ENCODE measurements around the gene IRF9.
A peak's percentile ranks its signal among the peaks of the same experiment; 100 is the strongest.

IRF9 gene

DNA sequence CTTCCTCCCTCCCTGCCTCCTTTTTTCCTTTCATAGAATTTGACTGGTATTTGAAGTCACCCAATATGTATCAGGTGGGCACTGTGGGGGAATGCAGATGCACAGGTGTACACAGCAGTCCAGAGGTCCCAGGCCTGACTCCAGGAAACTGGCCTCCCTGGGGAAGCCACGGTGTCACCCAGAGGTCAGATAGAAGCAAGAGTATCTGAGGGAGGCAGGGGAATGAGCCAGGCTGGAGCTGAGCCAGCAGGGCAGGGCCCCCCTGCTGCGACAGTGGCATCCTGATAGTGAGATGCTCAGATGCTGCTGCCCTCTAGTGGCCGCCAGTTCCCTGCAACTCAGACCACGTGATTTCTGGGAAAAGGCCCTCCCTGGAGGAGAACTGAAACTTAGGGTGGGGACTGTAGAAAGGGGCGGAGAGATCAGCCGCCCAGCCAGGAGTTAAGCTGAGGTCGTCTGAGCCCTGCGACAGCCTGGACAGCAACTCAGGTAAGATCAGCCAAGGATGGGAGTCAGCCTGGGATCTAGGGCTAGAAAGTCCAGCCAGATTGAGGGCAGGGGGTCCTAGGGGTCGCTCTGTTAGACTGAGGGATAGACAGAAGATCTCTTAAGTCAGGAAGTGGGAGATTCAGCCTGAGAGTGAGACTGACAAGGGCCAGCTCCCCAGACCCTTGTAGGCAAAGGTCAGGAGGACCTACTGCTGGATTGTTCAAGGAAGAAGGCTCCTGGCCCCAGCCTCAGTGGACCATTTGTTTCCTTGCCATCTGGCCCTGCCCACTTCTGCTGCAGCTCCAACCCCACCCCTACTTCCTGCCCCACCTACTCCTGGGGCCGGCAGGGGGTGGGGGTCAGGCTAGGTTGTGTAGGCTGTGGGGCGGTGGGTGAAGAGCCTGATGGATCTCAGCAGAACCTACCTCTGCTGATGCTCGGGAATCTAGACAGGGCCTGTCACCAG lies at the start of gene IRF9:
Gene IRF9, plus strand, starts transcription at position 416 of the 955 bp plus-strand sequence. CDS start 880 bp downstream, outside the sequence.
- DNase-seq (ENCODE audit: low spot score), result peak; percentile 96

DNA sequence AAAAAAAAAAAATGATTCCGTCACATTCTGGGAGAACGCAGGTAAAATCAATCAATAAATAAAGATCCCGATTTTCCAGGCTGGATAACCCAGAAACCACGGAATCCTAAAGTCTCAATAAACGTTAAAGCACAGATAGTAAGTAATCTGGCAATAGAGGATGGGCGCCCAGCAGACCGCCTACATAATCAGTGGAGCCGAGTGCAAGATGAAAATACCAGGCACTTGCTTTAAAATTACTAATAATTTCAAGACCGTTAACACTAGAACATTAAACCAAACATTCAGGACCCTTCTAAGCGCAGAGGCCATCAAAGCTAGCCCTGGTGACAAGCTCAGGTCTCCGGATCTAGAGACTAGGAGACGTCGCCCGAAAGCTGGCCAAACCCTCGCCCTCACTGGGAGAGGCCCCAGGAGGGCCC lies 47.7 kb upstream of the IRF9 start:
- DNase-seq (ENCODE audit: low spot score), result no peak

GRCh38 chr14:24113801-24114531 lies 47.1 kb upstream of the IRF9 start:
- peak; percentile 83 for DNase-seq (ENCODE audit: low spot score)

- peak; percentile 99 for DNase-seq (ENCODE audit: low spot score)
Observed at GRCh38 chr14:24114532-24115421, 46.3 kb upstream of the IRF9 start, which contains the start of the genes DCAF11 and NRL. DCAF11 (plus strand) TSS chr14:24114777; CDS start chr14:24115595, 818 bp downstream. NRL (minus strand) TSS chr14:24114949; CDS start chr14:24082848, 32,101 bp downstream.

GRCh38 chr14:24115422-24116127 lies 45.5 kb upstream of the IRF9 start:
- DNase-seq (ENCODE audit: low spot score), result no peak

DNA sequence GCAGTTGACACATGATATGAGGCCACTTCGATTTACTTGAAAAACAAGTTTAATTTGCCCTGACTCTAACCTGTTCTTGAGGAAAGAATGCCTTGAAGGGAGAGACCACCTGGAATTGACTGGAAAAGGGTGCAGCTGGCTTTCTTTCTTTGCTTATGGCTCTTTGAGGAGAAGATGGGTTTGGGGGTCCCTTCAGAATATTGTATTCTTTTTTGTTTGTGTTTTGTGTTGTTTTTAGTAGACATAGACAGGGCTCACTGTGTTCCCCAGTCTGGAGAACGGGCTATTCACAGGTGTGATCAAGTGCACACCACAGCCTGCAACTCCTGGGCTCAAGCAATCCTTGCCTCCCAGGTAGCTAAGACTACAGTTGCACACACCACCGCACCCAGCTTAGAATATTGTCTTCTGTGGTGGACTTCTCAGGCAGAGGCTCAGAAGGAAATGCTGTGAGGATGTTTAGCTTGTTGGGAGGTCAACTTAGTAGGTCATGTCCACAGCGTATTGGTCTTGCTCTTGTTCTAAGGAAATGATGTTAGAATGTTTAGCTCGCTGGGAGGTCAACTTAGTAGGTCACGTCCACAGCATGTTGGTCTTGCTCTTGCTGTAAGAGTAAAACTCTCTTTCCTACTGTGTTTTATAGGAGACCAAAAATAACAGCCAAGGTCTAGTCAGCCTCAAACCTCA lies 44.8 kb upstream of the IRF9 start:
- DNase-seq (ENCODE audit: low spot score), result no peak

GRCh38 chr14:24117179-24117578 lies 43.9 kb upstream of the IRF9 start:
- no peak for DNase-seq (ENCODE audit: low spot score)

- DNase-seq (ENCODE audit: low spot score), result no peak
Observed at GRCh38 chr14:24119691-24120090, 41.4 kb upstream of the IRF9 start.

DNA sequence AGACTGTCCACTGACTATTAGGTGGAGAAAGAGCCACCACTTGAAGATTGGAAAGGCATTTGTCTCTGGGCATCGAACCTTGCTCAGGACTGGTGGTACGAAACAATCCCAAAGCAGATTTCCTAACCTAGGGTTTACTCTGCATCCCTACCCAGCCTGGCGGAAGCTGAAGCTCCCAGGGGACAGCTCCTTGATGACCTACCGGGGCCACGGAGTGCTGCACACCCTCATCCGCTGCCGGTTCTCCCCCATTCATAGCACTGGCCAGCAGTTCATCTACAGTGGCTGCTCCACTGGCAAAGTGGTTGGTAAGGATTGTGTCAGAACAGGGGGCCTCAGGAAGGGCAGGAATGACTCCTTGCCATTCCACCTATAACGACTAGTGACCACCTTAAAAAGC lies 39.9 kb upstream of the IRF9 start:
- DNase-seq (ENCODE audit: low spot score), result no peak

DNA sequence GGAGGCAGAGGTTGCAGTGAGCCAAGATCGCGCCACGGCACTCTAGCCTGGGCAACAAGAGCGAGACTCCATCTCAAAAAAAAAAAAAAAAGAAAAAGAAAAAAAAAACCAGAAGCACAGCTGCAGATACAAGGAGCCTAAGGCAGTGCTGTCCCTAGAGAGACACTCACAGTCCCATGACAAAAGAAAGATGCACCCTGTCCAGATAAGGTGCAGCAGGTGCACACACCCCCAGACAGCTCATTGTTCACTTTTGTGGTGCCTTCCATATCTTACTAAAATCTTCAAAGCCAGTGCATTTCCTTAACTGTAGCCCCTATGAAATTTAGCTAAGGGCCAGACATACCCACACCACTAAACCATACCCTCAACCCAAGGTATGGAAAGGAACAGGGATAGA lies 38.6 kb upstream of the IRF9 start:
- DNase-seq (ENCODE audit: low spot score), result no peak

- DNase-seq (ENCODE audit: low spot score), result no peak
Observed at GRCh38 chr14:24122898-24123297, 38.2 kb upstream of the IRF9 start.

DNA sequence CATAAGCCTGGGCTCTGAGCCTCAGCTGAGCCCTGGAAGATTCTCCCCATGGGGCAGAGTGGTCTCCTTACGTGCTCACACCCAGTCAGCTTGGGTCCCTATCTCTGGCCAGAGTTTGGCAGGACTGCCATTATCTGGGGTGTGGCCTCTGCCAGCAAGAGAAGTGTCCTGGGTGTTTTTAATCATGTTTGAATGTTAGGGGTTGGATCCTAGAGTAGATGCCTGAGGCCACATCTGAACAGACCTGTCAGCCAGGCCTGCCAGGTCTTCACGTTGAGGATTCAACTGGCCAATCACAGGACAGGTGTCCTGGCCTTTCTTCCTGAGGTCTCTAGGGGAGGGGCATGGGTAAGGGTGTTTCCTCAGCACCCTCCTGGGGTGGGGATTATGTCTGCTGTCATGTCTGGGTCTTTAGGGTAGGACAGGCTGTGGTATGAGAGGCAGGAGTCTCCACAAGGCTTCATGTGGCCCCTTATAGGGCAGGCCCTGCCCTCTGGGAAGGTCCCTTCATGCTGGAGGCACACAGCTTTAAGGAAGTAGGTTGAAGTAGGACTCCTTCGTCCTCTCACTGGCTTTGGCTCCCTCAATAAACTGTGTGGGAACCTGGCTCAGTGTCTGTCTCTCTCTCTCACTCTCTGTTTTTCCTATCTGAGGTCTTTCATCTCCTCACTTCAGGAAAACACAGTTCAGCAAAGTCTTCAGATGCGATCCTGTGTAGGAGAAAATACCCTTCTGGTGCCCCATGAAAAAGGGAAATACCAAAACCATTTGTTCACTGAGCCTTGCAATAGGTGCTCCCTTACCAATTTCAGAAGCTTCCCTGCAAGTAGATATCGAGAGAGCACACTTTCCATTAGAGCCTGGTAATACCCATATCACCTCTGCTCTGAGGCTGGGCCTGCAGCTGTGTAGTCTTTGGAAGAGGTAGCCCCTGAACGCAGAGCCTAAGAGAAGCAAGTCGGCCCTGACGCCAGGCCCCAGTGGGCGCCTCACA lies 37.3 kb upstream of the IRF9 start:
- DNase-seq (ENCODE audit: low spot score), result no peak

GRCh38 chr14:24126939-24127338 lies 34.1 kb upstream of the IRF9 start:
- DNase-seq (ENCODE audit: low spot score), result no peak

- DNase-seq (ENCODE audit: low spot score), result no peak
Observed at GRCh38 chr14:24127673-24128072, 33.4 kb upstream of the IRF9 start.

DNA sequence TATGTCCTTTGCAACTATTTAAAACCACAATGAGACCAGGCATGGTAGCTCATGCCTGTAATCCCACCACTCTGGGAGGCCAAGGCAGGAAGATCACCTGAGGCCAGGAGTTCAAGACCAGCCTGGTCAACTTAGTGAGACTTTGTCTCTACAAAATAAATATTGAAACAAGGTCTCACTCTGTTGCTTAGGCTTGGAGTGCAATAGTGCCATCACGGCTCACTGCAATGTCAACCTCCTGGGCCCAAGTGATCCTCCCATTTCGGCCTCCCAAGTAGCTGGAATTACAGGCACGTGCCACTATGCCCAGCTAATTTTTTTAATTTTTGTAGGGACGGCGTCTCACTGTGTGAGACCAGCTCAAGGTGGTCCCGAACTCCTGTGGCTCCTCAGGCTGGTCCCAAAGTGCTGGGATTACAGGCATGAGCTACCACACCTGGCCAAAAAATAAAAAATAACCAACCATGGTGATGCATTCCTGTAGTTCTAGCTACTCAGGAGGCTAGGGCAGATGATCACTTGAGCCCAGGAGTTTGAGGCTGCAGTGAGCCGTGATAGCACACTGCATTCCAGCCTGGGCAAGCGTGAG lies 31.6 kb upstream of the IRF9 start:
- no peak for DNase-seq (ENCODE audit: low spot score)

DNA sequence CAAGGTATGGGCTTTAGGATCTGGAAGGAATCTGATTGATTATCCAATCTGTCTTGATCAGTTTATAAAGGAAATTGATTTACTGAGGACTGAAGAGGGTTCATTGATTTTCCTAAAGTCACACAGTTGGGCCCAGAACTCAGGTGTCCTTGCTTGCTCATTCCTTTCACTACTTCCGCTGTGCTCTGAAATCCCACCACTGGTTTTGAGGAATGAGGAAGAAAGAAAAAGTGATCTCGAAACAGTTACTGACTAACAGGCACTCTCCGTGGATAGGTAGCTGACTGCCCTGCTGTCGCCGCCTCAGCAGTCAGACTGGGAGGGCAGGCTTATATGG lies 30.7 kb upstream of the IRF9 start, which contains the start of gene FITM1:
Gene FITM1, plus strand, starts transcription at position 280 of the 337 bp plus-strand sequence. CDS start 905 bp downstream, outside the sequence.
- no peak for DNase-seq (ENCODE audit: low spot score)

DNA sequence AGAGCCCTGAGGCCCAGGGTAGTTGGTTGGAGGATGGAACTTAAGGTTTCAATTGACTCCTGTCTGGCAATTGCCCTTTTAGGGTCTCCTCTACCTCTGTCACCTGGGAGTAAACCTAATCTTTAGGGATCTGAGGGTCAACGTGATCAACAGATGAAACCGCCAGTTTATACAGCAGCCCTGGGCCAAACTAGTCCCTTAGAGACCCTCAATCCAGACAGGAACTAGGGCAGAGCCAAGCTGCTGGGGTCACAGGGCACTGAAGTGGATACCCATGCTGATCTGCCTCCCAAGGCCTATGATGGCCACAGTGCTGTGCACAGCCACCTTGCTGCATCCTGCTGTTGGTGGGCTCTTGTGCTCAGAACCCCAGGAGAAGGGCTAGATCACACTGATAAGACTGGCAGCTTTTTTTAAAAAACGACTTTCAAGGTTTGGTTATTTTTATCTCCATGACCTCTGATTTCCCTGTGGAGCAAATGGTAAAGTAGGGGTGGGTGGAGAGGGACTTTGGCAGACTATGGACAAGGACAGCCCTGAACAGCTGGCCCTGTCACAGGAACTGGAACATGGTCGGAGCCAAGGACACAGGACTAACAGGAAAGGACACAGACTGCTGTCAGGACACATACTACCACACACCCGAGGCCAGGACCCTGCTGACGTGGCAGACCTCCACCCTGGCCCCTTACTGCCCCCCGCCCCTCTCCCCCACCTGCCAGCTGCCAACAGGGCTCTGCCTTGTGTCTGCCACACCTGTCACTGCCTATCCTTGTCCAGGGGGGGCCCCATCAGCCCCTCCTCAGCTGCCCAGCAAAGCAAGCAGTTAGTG lies 30.1 kb upstream of the IRF9 start:
- DNase-seq (ENCODE audit: low spot score), result no peak

DNA sequence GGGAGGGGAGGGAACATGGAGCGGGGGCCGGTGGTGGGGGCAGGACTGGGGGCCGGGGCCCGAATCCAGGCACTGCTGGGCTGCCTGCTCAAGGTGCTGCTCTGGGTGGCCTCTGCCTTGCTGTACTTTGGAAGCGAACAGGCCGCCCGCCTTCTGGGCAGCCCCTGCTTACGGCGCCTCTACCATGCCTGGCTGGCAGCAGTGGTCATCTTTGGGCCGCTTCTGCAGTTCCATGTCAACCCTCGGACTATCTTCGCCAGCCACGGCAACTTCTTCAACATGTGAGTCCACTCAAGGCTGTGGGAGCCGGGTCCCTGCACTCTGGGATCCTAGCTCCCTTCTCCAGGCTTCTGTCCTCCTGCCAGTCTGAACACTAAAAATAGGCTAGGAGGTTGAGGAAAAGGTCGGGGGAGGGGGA lies 29.5 kb upstream of the IRF9 start:
- no peak for DNase-seq (ENCODE audit: low spot score)
